Measurements from ENCODE around the gene FBXO22. TPM values are rescaled to one million over a fixed set of nuclear protein-coding genes. Genes with fewer than 3 reads are reported as not detected.
"Not testable (repeated sequence)": the region's sequence is repeated elsewhere in the genome, so short reads cannot be mapped to it uniquely, and the experiment has no call there.

The FBXO22 gene
- total RNA-seq, 2 donors from 2014 or later: 8.5 to 10.2 TPM

DNA sequence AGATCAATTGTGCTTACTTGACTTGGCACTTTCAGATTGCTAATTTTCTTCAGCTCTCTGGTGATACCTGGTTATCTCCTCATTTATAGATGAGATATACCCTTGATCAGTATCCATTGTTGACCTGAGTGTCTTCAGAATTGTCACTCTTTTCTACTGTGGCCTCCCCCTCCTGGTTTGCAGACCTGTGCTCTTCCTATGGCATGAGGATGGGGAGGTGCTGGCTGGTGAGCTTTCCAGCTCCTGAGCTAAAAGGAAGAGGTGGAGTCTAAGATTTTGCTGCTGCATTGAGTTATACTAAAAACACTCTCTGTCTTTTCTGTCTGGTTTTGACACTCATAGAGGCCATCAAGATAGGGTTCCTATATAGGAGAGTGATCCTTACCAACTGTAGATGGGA, 36.8 kb upstream of the FBXO22 start:
- Histone ChIP-seq H3K27ac (no peak overlapping the region), H3K9me3 (no peaks in the 10 kb centered on the region), H3K4me3 (no peak overlapping the region), H3K4me1 (no peaks in the 10 kb centered on the region), H3K27me3 (no peaks in the 10 kb centered on the region), H3K36me3 (peaks cover 13% of the 10 kb centered on the region)
- TF ChIP-seq, protein P1, sequence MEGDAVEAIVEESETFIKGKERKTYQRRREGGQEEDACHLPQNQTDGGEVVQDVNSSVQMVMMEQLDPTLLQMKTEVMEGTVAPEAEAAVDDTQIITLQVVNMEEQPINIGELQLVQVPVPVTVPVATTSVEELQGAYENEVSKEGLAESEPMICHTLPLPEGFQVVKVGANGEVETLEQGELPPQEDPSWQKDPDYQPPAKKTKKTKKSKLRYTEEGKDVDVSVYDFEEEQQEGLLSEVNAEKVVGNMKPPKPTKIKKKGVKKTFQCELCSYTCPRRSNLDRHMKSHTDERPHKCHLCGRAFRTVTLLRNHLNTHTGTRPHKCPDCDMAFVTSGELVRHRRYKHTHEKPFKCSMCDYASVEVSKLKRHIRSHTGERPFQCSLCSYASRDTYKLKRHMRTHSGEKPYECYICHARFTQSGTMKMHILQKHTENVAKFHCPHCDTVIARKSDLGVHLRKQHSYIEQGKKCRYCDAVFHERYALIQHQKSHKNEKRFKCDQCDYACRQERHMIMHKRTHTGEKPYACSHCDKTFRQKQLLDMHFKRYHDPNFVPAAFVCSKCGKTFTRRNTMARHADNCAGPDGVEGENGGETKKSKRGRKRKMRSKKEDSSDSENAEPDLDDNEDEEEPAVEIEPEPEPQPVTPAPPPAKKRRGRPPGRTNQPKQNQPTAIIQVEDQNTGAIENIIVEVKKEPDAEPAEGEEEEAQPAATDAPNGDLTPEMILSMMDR (IDR thresholded peaks at IDR 0.05): no peak
- no peak for DNase-seq (ENCODE audit: low spot score)

DNA sequence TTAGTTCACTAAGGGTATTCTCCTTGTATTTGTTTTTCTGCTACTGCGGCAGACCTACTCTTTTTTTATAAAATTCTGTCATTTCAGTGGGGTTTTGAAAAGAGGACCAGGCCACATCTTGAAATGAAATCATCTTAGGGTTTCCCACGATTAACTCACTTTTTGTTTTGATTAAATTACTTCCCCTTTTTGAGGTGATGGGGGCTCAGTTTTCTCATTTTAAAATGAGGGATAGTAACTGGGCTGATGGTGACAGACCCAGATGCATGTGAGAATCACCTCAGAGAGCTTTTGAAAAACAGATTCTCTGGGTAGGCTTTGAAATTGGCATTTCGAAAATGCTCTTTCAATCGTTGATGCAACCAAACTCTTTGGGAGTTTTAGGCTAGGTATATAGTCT, 36.2 kb upstream of the FBXO22 start:
- Histone ChIP-seq H3K4me3 (no peak overlapping the region), H3K27ac (no peak overlapping the region), H3K36me3 (peaks cover 13% of the 10 kb centered on the region), H3K9me3 (no peaks in the 10 kb centered on the region), H3K4me1 (no peaks in the 10 kb centered on the region), H3K27me3 (no peaks in the 10 kb centered on the region)
- TF ChIP-seq, protein P1 (IDR thresholded peaks at IDR 0.05): no peak
- no peak for DNase-seq (ENCODE audit: low spot score)

DNA sequence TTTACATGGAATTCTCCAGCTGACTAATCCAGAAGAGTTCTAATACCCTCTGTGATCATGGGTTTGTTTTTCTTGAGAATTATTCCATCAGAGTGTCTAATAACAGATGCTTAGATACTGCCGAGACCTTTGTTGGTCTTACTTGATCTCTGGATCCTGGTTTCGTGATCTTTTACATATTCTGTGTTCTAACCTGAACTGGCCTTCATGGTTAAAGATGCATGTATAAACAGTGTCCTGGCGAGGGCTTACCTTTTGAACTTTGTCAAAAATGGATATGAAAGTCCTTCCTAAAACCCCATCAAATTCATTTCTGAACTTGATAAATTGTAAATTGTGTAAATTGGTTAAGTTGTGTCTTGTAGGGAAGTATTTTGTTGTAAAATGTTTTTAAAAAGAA, 35.7 kb upstream of the FBXO22 start:
- no peak overlapping the region for H3K27ac ChIP-seq
- TF ChIP-seq, protein P1 (IDR thresholded peaks at IDR 0.05): no peak
- no peaks in the 10 kb centered on the region for H3K4me1 ChIP-seq
- peaks cover 13% of the 10 kb centered on the region for H3K36me3 ChIP-seq
- no peak overlapping the region for H3K4me3 ChIP-seq
- H3K9me3 ChIP-seq: no peaks in the 10 kb centered on the region
- DNase-seq (ENCODE audit: low spot score): no peak
- H3K27me3 ChIP-seq: no peaks in the 10 kb centered on the region

DNA sequence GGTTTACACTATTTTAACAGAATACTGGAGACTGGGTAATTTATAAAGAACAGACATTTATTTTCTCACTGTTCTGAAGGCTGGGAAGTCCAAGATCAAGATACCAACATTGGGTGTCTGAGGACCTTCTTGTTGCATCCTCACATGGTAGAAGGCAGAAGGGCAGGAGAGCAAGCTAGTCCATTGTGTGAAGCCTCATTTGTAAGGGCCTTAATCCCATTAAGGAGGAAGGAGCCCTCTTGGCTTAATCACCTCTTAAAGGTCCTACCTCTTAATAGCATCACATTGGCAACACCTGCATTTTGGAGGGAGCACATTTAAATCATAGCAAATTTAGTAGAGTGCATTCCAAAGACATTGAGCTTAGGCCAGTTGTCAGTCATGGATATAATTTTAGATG, 34.2 kb upstream of the FBXO22 start:
- Histone ChIP-seq H3K27ac (no peak overlapping the region), H3K36me3 (peaks cover 28% of the 10 kb centered on the region), H3K4me3 (no peak overlapping the region), H3K9me3 (no peaks in the 10 kb centered on the region), H3K4me1 (no peaks in the 10 kb centered on the region), H3K27me3 (no peaks in the 10 kb centered on the region)
- TF ChIP-seq, protein P1 (IDR thresholded peaks at IDR 0.05): no peak
- no peak for DNase-seq (ENCODE audit: low spot score)

DNA sequence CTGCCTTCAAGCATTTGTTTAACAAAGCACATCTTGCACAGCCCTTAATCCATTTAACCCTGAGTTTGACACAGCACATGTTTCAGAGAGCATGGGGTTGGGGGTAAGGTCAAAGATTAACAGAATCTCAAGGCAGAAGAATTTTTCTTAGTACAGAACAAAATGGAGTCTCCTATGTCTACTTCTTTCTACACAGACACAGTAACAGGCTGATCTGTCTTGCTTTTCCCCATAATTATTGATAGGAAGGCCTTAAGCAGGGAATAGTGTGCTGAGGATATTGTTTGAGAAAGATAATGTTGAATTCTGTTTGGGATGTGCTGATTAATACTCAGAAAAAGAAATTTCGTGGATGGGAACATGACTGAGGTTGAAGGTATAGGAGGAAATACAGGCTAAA, 32.1 kb upstream of the FBXO22 start:
- not testable (repeated sequence) for H3K27me3 ChIP-seq; DNase-seq (ENCODE audit: low spot score); H3K4me1 ChIP-seq; H3K4me3 ChIP-seq; H3K9me3 ChIP-seq; H3K27ac ChIP-seq
- peaks cover 46% of the 10 kb centered on the region for H3K36me3 ChIP-seq

DNA sequence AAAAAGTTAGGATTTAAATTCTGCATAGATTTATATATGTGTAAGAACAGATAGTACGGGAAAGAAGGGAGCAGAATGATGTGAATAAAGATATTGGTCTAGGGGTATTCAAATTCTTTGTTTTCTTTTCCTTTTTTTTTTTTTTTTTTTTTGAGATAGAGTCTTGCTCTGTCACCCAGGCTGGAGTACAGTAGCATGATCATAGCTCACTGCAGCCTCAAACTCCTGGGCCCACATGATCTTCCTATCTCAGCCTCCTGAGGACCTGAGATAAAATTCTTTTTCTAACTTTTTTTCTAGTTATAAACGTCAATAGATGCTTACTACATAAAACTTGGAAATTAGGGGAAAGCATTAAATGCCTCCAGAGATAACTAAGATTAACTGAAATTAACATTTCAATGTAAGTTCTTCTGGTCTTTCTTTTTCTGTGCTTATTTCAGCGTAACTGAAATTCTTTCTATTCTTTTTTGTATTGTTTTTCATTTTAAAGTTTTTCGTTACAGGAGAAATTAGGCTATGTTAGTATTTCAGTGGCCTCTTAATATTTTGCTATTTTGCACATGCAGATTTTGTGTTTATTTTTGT, 31.2 kb upstream of the FBXO22 start:
- Histone ChIP-seq H3K27ac (no peak overlapping the region), H3K27me3 (no peaks in the 10 kb centered on the region), H3K9me3 (no peaks in the 10 kb centered on the region), H3K36me3 (peaks cover 47% of the 10 kb centered on the region), H3K4me1 (no peaks in the 10 kb centered on the region), H3K4me3 (no peak overlapping the region)
- DNase-seq (ENCODE audit: low spot score): no peak
- TF ChIP-seq, protein P1 (IDR thresholded peaks at IDR 0.05): no peak
